Measurements from ENCODE around the gene ZBTB7C.

The ZBTB7C gene

GRCh38 chr18:48244530-48244929 is 164.7 kb downstream of the ZBTB7C start:
- DNase-seq: no peak

GRCh38 chr18:48238636-48239035 is 170.5 kb downstream of the ZBTB7C start:
- no peak for DNase-seq

DNA sequence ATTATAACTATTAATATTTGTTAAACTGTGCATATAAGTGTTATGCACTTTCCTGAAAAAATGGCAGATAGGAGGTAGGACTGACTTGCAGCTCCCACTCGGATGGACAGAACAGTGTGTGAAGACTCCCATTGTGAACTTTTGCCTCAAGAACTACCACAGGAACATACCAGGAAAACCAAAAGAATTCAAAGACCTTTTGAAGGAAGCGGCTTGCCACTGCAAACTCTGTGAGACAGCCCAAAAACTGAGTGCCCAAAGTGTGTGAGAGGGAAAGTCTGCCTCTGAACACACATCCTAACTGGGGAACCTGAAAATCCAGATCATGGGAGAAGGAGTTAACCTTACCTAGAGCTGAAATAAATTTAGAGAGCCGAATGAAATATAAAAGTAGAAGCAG is 171.0 kb downstream of the ZBTB7C start:
- DNase-seq: no peak

GRCh38 chr18:48236822-48237221 is 172.4 kb downstream of the ZBTB7C start:
- no peak for DNase-seq

DNA sequence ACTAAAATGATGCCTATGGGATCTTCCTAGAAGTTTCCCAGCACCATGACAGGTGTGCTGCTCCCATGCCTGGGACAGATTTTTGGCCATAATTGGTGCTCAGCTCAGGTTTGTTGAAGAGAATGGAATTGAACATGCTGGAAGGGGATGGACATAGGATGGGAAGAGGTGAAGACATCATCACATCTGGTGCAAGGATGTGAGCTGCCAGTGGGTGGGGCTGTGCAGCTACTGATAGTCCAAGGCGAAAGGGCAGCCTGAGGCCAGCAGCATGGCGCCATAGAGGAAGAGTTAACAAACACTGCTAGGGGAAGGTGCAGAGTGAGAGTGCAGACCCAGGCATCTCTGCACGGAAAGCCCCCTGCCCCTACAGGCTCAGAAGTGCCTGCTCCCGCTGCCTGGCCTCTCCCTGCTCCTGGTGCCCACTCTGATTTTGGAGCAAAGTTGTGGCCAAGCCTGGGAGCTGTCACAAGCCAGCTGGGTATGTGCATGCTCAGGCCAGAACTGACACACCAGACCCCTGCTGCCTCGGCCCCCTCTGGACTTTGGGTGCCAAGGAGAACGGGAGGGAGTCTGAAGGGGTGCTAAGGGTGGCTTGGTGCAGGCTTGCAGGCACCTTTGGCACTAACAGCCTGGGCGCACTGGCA is 178.6 kb downstream of the ZBTB7C start:
- DNase-seq: no peak

DNA sequence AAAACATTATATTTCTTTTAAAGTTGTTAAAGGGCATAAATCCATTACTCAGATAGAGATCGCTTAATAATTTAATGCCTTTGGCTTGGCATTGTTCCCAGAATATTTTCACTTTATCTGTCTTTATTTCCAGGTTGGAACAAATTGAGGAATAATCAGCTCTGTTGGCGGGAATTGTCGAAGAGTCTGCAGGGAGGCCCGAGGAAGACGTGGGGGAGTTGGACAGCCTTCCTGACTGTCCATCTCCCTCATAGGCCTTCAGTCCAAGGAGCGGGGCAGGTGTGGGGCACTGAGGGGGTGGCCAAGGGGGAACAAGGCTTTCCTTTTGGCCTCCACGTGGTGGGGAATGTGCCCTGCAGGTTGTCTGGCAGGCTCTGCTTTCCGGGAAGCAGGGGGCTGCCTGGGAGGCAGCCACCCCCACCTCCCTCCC is 179.6 kb downstream of the ZBTB7C start:
- DNase-seq: no peak

DNA sequence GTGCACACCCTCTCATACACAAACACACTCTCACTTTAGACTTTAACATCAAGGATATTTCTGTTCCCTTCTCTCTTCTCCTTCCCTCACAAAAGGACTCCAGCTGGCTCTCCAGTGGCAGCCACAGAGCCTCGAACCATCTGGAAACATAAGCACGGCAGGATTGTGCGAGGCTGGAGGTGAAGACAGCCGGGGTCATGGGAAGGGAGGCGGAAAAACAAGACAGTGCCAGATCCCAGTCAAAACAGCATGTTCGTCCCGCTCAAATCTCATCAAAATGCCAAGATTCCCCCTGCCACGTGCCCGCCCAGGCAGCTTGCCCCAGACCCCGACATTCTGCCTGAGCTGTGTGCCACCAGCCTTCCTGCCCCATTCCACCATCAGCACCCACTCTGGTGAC is 180.3 kb downstream of the ZBTB7C start:
- DNase-seq: no peak

DNA sequence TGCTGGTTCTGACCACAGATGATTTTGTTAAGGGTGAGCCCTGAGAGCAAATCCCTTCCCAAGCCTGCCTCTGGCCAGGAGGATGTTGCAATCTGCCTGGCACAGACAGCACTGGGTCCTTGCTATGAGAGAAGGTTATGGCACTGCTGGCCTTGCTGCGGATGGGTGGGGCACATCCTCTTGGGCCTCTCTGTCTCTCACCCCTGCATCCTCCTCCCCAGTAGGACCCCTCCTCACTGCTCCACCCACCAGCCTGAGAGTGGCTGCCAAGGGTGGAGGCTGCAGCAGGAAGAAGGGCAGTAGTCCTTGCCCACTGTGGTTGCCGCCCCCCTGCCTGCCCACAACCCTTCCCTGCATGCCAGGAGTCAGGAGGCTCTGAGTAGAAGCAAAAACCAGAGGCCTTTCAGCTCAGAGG is 180.9 kb downstream of the ZBTB7C start:
- DNase-seq: no peak

- DNase-seq: no peak
These were observed 182.0 kb downstream of the ZBTB7C start for GRCh38 chr18:48227206-48227605.

- DNase-seq: no peak
These were observed 182.8 kb downstream of the ZBTB7C start for GRCh38 chr18:48226401-48226800.

GRCh38 chr18:48222118-48222517 is 187.1 kb downstream of the ZBTB7C start:
- no peak for DNase-seq

DNA sequence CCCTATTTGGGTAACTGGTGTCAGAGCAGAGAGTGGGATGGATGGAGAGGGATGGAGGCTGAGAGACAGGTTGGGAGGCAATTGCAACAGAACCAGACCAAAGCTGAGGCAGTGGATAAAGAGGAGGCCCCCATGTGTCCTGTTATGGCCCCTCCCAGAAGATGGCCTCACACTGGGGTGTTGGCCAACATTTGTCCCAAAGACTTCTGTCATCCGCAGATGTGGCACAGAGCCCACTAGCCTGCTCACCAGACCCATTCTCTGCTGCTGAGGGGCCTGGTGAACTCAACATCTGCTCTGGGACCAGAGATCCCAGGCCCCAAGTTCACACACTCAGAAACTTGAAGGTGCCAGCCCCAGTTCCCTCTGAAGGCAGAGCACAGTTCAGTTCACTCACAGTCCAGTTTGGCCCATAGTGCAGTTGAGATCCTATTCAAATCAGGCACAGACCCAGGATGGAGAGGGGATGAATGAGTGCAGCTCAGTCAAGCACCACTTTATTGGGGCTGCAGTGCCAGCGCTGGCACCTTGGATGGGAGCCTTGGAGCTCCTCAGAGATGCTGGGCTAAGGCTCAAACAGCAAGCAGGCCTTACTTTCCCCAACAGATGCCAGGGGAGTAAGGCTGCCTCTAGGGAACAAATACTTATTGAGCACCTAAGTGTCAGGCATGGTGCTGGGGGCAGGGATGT is 189.2 kb downstream of the ZBTB7C start:
- no peak for DNase-seq

- no peak for DNase-seq
These were observed 190.0 kb downstream of the ZBTB7C start for GRCh38 chr18:48219037-48219809.

GRCh38 chr18:48218285-48219022 is 190.7 kb downstream of the ZBTB7C start:
- no peak for DNase-seq

DNA sequence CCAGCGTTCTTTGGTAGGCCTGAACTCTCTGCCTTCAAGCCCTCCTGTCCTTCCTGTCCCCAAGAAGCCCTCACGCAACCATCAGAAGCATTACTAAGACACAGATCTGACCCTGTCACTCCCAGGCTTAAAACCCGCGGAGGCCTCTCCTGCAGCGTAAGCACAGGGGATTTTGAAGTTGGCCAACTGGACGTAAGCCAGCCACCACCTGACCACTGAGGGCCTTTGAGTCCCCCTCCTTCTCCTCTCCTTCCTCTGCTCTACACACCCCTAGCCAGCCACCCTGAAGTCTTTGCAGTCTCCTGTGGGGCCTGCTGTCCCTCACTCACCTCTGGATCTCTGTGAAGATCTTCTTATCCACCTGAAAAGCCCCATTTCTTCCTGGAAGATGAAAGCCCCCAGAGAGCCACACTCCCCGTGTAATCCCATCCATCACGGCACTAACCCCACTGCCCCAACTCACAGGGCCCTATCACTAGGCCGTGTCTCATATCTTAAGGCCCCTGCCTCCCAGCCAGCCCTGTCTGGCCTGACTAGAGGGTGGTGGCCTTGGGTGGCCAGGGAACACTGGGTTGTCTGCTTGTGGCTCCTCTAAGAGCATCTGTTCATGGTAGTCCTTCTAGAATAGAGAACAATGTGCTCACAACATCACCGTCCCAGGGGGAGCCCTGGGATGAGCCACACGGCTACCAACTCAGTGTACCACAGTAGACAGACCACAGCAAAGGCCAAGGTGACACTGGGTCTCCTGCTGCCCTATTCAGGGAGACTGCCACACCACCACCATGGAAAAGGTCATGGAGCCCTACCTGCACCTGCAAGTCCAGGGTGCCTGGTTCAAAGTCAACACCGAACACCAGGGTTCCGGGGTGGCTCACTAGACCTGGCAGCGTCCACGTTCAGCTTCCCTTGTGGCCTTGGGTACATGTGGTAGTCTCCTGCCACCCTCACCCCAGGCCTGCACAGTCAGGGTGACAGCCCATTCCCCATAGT is 191.6 kb downstream of the ZBTB7C start:
- DNase-seq: no peak

DNA sequence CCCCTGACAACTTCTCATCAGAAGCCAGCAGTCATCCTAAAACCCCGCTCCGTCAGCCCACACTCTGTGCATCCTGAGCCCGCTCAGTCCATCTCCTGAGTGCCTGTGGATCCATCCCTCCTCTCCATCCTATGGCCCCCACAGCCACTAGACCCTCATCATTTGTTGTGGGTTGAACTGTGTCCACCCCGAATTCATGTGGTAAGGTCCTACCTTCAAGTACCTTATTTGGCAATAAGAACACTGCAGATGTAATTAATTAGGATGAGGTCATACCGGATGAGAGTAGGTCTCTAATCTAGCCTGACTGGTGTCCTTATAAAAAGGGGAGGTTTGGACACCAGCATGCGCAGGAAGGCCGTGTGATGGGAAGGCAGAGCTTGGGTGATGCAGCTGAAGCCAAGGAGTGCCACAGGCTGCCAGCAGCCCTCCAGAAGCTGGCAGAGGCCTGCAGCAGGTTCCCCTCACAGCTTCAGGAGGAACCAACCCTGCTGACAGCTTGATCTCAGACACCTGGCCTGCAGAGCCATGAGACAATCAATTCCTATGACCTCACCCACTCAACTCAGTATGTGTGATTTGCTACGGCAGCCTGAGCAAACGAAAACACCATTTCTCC is 192.4 kb downstream of the ZBTB7C start:
- DNase-seq: no peak

- no peak for DNase-seq
These were observed 193.1 kb downstream of the ZBTB7C start for GRCh38 chr18:48215876-48216638.

- DNase-seq: no peak
These were observed 195.4 kb downstream of the ZBTB7C start for GRCh38 chr18:48213791-48214190.

DNA sequence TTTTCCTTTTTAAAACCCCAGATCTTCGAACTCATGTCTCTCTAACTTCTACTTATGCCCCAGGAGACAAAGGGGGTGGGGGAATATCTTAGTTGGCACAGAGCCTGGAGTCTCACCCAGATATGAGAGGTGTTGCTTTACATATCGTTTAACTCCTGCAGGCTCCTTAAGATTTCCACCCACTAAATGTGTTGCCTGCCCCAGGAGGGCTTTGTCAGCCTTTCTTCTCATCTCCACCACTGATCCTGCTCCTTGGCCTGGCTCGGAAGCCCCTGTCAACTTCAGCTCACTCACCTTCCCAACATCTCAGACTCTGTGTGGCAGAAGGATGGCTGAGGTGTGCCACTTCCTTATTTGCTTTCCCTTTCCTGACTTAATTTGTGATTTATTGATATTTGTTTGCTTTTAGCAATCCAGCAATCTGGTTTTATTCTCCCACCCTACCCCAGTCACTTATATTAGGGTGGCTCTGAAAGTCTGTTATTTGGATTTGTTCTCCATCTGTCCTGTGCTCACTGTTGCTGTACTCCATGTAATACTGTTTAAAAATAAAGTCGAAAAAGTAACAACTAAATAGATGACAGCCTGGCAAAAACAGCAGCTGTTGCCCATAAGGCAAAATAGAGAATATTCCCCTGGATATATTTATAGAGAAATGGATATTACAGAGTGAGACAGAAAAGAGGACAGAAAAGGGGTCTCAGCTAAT is 200.6 kb downstream of the ZBTB7C start:
- DNase-seq: no peak

DNA sequence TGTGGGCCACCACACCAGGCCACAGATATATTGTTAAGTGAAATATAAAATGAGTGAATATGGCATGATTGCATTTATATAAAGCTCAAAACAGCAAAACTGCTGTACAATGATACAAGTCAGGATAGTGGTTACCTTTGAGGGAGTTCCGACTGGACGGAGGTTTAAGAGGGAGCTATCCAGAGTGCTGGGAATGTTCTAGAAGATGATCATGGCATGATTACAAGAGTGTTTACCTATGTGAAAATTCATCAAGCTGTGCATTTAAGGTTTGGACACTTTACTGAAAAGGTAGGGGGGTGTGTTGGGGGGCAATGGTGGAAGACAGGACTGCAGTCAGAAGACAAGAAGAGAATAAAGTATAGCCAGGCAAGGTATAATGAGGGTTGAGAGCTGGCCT is 201.4 kb downstream of the ZBTB7C start:
- DNase-seq: no peak

Data from activated CD8-positive, alpha-beta memory T cell treated with anti-CD3 and anti-CD28 coated beads, Interleukin-2, amount 50 U/mL, for 4 hours (primary cell).